Skeletal muscle tissue (tissue), 4 donors: ENCODE data around the gene SLC30A2. TPM values are rescaled to one million over a fixed set of nuclear protein-coding genes. Genes with fewer than 3 reads are reported as not detected.

Source experiments
- H3K27ac ChIP-seq: one replicate; pipeline ENCODE4 v1.7.0; 2013; ENCODE audit warnings: mild to moderate bottlenecking, low read depth, low read length, inconsistent platforms
- H3K27me3 ChIP-seq, 3 donors: one replicate each; pipeline ENCODE4 v1.7.0; 2013; ENCODE audit warnings: low read length in 3 of 3; ENCODE audit not compliant: control insufficient read depth in 3 of 3, insufficient read depth in 3 of 3
- H3K36me3 ChIP-seq, 3 donors: one replicate each; pipeline ENCODE4 v1.7.0; 2013; ENCODE audit warnings: low read length in 3 of 3; ENCODE audit not compliant: control insufficient read depth in 3 of 3, insufficient read depth in 3 of 3
- H3K4me1 ChIP-seq, 3 donors: one replicate each; pipeline ENCODE4 v1.7.0; 2013; ENCODE audit warnings: low read length in 3 of 3, mild to moderate bottlenecking in 3 of 3; ENCODE audit not compliant: control insufficient read depth in 3 of 3, insufficient read depth in 3 of 3
- H3K4me3 ChIP-seq, 3 donors: one replicate each; pipeline ENCODE4 v1.7.0; 2013; ENCODE audit warnings: low read length in 3 of 3
- H3K9ac ChIP-seq, 3 donors: one replicate each; pipeline ENCODE4 v1.7.0; 2013; ENCODE audit warnings: low read length in 3 of 3, mild to moderate bottlenecking in 3 of 3, moderate library complexity in 2 of 3, low read depth in 1 of 3
- H3K9me3 ChIP-seq, 3 donors: one replicate each; pipeline ENCODE4 v1.7.0; 2013; ENCODE audit warnings: low read length in 3 of 3; ENCODE audit not compliant: control insufficient read depth in 3 of 3
- total RNA-seq: library from RNA; depleted of rRNA; stranded (reverse); fragments of >200 nt; gene quantifications from one replicate; pipeline ENCODE4 v1.2.3, GENCODE V29; 2014
- donor health status: Osteomylitis.

The SLC30A2 gene
- total RNA-seq, 1 donor from 2014 or later: under 0.01 TPM

GRCh38 chr1:26035203-26035958 is 10.5 kb downstream of the SLC30A2 start:
- H3K9me3 ChIP-seq: no peaks in the 10 kb centered on the region
- H3K4me1 ChIP-seq: peaks cover 24 to 48% (median 42%) of the 10 kb centered on the region in 3 donors
- H3K4me3 ChIP-seq: peak overlapping the region; percentile 88 to 98 (median 94)
- H3K36me3 ChIP-seq: peaks cover 3 to 11% (median 5%) of the 10 kb centered on the region in 3 donors
- H3K9ac ChIP-seq: peak overlapping the region; percentile 98 to 100 (median 100)
- H3K27me3 ChIP-seq: no peaks in the 10 kb centered on the region
- peak overlapping the region; percentile 100 for H3K27ac ChIP-seq

GRCh38 chr1:26034504-26035202 is 11.3 kb downstream of the SLC30A2 start:
- Histone ChIP-seq H3K9ac (peak overlapping the region; percentile 98 to 100 (median 100)), H3K27me3 (no peaks in the 10 kb centered on the region), H3K9me3 (no peaks in the 10 kb centered on the region), H3K36me3 (peaks cover 3 to 12% (median 5%) of the 10 kb centered on the region in 3 donors), H3K4me3 (peak overlapping the region; percentile 88 to 98 (median 94)), H3K27ac (peak overlapping the region; percentile 100), H3K4me1 (peaks cover 24 to 48% (median 42%) of the 10 kb centered on the region in 3 donors)

GRCh38 chr1:26032656-26033357 is 13.1 kb downstream of the SLC30A2 start:
- H3K27ac ChIP-seq: no peak overlapping the region
- no peaks in the 10 kb centered on the region for H3K9me3 ChIP-seq
- no peaks in the 10 kb centered on the region for H3K27me3 ChIP-seq
- H3K4me1 ChIP-seq: peaks cover 22 to 35% (median 32%) of the 10 kb centered on the region in 3 donors
- H3K4me3 ChIP-seq: no peak overlapping the region
- peaks cover 3 to 17% (median 6%) of the 10 kb centered on the region in 3 donors for H3K36me3 ChIP-seq
- H3K9ac ChIP-seq: no peak overlapping the region

DNA sequence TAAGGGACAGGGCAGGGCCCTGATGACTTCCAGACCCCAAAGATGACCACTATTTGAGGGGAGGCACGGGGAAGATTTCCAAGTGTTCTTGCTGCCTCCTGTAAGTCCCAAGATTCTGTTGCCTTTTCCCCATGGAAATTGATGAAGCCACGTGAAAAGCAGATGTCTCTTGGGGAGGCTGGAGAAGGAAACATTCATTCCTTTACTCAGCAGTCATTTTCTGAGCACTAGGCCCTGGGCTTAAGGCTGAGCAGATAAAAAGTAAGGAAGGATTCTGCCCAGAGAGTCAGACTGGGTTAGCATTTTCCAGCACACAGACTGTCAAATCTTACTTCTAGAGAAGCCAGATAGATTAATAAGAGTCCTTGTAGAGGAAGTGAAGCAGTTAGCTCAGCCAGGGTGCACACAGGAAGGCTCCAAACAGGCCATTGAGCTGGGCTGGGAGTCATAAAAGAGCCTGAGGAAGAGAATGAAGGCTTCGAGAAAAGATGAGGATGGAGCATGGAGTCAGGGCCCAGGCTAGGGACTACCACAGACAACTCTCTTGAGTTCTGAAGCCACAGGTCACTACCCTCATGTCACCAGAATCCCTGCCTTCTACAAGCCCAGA is 14.2 kb downstream of the SLC30A2 start:
- Histone ChIP-seq H3K27me3 (no peaks in the 10 kb centered on the region), H3K36me3 (peaks cover 3 to 21% (median 6%) of the 10 kb centered on the region in 3 donors), H3K4me3 (no peak overlapping the region), H3K9me3 (no peaks in the 10 kb centered on the region), H3K27ac (no peak overlapping the region), H3K4me1 (peaks cover 19 to 26% (median 23%) of the 10 kb centered on the region in 3 donors), H3K9ac (no peak overlapping the region)

DNA sequence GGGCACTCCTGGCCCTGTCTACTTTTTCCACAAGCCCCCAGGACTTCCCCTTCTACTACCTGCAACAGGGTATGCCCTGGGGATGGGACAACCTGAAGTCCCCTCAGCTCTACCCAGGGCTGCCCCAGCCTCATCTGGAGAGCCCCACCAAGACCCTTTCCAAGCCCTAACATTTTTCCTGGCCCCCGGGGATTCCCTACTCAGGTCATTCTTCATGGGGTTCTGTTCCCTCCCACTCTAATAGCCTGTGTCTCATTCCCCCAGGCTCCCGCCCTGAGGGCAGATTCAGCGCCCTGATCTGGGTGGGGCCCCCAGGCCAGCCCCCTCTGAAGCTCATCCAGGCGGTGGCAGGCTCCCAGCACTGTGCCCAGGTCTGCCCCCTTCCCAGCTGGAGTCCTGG is 14.7 kb downstream of the SLC30A2 start:
- Histone ChIP-seq H3K4me1 (peaks cover 14 to 24% (median 19%) of the 10 kb centered on the region in 3 donors), H3K36me3 (peaks cover 3 to 23% (median 6%) of the 10 kb centered on the region in 3 donors), H3K9ac (no peak overlapping the region), H3K27ac (no peak overlapping the region), H3K9me3 (no peaks in the 10 kb centered on the region), H3K27me3 (no peaks in the 10 kb centered on the region), H3K4me3 (no peak overlapping the region)

- Histone ChIP-seq H3K9ac (no peak overlapping the region), H3K4me1 (peaks cover 10 to 22% (median 14%) of the 10 kb centered on the region in 3 donors), H3K9me3 (no peaks in the 10 kb centered on the region), H3K36me3 (peaks cover 3 to 23% (median 6%) of the 10 kb centered on the region in 3 donors), H3K27me3 (no peaks in the 10 kb centered on the region), H3K27ac (no peak overlapping the region), H3K4me3 (no peak overlapping the region)
Measured at GRCh38 chr1:26029864-26030481, 15.9 kb downstream of the SLC30A2 start.

DNA sequence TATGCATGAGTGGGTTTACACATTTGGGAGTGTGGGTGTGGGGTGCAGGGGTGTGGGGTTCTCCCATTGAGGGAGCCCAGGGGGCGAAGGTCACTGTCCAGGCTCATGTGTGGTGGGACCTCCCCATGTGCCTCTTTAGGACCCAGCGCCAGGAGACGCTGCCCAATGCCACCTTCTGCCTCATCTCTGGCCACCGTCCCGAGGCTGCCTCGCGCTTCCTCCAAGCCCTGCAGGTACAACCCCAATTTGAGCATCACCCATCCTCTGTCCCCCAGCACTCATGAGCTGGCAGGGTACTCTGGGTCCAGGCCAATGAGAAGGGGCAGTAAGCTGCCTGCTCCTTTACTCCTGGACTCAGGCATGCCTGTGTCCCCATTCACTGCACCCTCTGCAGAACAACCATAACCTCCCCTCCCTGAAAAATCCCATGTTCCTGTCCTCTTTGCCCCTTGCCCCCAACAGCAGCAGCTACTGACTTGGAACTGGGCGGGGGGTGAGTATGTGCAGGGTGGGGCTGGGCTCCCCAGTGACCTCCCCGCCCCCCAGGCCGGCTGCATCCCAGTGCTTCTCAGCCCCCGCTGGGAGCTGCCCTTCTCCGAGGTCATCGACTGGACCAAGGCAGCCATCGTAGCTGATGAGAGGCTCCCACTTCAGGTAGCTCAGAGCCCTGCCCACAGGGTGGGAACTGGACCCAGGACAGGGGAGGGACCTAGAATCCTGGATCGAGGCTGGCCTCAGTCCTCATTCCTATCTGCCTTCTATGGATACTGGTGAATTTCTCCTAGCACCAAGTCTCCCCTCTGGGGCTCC is 16.7 kb downstream of the SLC30A2 start:
- Histone ChIP-seq H3K27ac (no peak overlapping the region), H3K36me3 (peaks cover 3 to 23% (median 6%) of the 10 kb centered on the region in 3 donors), H3K9ac (no peak overlapping the region), H3K9me3 (no peaks in the 10 kb centered on the region), H3K4me1 (peaks cover 4 to 19% (median 10%) of the 10 kb centered on the region in 3 donors), H3K4me3 (no peak overlapping the region), H3K27me3 (no peaks in the 10 kb centered on the region)

DNA sequence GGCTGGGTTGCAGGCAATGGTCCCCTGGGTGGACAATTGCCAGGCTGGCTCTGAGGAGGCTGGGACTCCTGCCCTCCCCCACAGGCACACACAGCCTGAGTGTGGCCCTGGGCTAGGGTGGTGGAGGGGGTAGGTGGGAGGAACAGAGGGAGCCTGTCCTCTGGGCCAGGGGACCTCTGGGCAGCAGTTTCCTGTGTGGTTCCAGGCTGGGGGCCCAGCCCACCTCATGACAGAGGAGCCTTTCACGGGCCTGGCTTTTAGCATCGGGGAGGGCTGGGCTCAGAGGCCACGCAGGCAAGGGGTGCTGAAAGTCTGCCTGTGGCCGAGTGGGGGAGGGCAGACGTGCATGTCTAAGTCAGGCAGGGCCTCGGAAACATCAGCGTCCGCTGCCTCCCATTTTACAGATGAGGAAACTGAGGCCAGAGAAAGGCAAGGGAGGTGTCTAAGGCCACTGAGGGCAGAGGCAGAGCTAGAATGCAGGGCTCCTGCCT is 17.4 kb downstream of the SLC30A2 start:
- no peak overlapping the region for H3K4me3 ChIP-seq

More for the DNA sequence above, 17.4 kb downstream of the SLC30A2 start:
- Histone ChIP-seq H3K27me3 (no peaks in the 10 kb centered on the region), H3K9me3 (no peaks in the 10 kb centered on the region), H3K36me3 (peaks cover 3 to 23% (median 6%) of the 10 kb centered on the region in 3 donors), H3K9ac (peak overlapping the region in 1 of 3 donors; percentile 41), H3K4me1 (peaks cover 4 to 19% (median 12%) of the 10 kb centered on the region in 3 donors), H3K27ac (no peak overlapping the region)
